Globus pallidus (tissue), 1 donor: Measurements from ENCODE around the gene DPF3.

Experiments used
- DNase-seq: peaks from one replicate; pipeline ENCODE4 v3.0.0-alpha.2; 2015; ENCODE audit warnings: low spot score

DPF3 gene

DNA sequence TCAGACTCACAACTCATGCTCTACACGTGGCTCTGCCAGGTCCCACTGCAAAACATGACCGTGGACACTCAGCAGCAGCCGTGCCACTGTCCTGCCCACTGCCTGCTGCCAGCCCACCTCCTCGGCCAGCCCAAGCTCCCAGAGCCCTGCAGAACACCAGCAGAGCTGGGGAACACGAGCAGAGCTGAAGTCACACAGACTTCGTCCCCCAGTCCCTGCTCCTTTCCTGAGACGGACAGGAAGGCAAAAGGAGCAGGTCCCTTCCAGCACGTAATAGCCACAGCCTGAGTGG is 152.1 kb downstream of the DPF3 start:
- no peak for DNase-seq

DNA sequence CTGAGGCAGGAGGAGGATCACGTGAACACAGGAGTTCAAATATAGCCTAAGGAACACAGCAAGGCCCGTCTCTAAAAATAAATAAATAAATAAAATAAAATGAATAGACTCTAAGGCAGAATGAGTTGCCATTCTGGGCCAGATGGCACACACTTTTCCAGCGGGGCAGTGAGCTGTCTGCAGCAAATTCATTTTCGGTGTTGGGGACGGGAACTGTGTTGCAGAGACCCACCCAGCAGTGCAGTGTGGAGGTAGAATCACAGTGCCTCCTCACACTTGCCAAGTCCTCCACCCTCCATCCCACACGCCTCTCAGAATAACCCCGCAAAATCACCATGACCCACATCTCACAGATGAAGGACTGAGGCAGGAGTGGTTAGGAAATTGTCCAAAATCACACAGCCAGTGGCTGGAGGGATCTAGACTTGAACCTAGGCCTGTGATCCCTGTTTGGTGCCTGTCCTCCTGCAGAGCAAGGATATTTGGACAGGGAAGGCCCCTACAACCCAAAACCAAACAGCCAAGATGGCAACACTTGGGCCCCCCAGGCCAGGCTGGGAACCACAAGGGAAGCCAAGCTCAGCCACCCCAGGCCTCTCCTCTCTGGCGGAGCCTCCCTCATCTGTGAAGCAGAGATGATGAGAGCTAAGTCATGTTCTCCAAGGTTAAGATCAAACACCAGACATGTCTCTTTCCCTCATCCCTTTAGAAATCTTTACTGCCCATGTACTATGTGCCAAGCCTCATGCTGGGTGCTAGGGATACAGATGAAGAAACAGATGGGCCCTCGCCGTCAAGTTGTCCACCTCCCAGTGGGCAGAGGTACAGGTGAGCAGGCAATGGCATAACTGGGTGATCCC is 152.7 kb downstream of the DPF3 start:
- no peak for DNase-seq

DNA sequence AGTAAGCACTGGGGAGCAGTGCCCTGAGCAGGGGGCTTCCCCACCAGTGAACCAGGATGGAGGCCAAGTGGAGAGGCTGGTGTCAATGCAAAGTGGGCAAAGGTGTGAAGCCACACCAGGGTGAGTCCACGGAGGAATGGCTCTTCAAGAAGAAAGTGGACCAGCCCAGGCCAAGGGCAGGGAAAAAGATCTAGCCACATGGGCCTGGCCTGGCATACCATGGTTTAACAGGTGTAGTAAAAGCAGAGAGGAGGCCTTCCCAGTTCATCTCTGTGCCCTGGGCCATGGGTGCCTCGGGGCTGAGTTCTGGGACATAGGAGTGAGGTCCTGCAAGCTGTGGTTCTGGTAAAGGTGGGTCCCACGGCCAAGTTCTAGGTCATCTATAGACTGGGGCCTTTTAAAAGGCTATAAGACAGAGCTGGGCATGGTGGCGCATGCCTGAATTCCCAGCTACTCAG is 153.4 kb downstream of the DPF3 start:
- no peak for DNase-seq

DNA sequence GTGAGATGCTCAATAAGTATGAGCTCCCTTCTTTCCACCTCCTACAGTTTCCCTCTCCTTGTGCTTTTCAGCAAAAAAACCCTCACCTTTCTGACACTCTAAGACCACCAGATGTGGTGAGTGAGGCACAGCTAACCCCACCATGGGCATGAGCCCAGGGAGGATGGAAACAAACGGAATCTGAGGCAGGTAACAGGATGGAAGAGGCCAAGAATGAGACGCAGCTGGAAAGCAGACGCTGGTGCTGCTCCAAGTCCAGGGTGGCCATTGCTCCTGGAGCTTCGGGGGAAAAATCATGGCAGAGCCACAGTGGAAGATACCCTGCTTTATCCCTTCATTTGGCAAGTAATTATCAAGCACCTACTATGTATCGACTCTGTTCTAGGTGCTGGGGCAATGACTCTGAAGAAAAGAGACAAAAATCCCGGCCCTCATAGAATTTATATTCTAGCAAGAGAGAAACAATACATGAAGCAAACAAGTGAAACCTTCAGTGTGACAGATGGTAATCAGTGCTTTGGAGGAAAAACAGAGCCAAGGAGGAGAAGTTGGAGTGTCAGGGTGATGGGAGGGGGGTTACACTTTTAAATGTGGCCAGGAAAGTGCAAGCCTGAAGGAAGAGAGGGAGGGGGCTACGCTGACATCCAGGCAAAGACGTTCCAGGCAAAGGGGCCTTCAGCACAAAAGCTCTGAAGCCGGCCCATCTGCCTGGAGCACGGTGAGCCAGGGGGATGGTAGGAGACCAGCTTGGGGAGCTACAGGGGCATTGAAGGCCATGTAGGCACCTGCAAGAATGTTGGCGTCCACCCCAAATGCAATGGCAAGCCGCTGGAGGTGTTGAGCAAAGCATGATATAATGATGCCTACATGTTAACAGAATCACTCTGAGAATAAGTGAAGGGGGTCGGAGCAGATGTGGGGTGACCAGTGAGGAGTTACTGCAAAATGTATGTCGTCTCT is 154.2 kb downstream of the DPF3 start:
- DNase-seq: no peak

DNA sequence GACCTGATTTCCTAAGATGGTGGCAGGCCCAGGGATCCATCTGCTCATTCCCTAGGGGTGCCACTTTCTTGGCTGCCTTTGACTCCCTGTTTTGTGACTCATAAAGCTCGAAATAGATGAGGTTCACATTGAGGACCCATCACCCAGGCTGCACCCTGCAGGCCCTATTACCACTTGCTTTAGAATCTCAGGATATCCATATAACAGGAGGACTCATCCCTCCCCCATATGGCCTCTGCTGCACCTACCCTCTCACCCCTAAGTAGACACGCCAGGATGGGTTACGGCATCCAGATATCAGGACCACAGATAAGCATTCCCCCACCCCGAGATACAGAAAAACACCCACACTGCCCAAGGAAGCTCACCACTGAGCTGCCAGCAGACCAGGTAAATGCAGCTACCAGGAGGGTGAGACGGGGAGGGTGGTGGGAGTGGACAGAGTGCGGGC is 155.7 kb downstream of the DPF3 start:
- no peak for DNase-seq

DNA sequence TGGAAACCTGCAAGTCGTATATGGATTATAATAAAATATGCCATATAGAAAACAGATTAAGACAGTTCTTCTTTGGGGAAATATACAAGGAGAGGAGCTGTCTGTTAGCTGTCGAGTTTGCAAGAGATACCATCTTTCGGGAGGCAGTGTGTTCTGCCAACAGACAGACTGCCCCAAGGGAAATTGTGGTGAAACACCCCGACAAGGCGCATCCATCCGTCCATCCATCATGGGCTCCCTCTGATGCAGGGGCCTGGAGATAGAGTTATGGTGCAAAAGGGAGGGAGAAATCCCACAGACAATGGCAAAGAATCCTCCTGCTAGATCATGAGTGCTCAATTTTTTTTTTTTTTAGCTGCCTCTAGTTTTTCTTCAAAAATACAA is 156.3 kb downstream of the DPF3 start:
- no peak for DNase-seq

DNA sequence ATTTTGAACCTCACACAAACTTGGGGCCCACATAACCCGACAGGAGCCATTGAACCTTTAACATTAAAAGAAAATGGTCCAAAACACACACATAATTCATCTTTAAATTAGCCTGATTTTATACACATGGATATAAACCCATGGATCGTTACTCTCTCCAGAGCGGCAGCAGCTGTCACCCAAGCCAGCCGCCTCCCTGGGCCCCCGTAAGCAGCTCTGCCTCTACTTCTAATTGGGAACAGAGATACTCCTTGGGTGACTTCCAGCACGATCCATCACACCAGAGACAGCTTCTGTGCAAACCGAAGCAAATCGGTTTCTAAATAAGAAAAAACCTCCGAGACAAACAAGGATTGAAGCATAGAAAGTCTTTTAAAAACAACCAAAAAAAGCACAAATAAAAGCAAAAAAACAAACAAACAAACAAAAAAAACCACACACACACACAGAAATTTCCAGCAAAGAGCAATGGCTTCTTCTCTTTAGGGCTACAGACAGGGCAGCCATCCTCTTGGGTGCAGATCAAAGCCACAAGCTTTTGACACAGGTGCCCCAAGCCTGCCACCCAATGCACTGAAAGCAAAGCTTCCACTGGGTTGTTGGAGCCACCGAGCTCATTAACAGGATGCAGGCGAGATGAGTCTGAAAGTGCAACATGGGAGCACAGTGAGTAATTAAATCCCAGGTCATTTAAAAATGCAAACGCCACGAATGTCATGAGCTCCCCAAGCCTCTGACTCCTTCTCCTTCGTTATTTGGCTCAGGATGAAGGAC is 156.9 kb downstream of the DPF3 start:
- DNase-seq: no peak

DNA sequence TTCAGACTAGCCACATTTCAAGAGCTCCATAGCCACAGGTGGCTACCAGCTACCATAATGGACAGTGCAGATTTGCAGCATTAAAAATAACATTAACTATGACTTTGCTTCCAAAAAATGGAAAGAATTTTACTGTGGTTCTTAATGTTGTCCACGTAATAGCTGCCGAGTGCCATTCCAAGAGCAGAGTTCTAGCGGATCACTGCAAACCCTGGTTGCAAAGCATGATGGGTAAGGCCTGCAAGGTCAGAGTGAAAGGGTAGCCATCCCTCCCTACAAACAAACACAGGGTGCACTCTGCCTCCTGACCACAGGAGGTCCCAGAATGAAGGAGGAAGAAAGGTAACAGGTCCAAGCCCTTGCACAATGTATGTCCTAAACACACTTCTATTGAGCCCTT is 157.6 kb downstream of the DPF3 start:
- DNase-seq: no peak

DNA sequence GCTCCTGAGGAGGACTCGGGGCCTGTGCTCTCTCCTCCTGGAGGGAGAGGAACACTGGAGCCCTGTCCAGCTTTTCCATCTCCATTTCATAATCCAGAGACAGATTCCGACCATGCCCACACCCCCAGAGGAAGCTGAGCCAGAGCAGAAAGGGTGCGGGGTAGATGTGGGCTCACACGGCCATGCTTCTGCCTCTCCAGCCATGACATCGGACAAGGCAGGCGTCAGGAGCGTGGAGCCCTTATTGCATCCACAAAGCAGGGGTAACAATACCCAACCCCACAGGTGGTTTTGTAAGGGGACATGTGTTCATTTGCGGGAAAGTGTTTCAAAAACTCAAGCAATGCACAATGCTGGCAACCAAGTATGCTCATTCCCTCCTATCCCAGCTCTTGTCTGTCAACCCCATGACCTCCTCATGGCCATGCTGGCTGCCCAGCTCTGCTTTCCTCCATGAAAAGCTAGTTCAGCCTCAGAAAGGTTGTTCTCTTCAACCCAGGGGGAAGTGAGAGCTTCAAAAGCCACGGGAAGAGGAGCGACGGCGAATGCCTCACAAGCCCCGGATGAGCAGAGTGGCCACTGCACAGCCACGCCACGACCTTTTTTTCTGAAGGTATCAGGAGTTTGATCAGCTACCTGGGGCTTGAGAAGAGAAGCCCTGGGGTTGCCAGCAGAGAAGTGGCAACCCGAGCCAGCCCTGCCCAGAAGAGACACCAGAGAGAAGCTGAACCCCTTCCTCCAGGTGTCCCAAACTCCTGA is 161.7 kb downstream of the DPF3 start:
- DNase-seq: no peak

DNA sequence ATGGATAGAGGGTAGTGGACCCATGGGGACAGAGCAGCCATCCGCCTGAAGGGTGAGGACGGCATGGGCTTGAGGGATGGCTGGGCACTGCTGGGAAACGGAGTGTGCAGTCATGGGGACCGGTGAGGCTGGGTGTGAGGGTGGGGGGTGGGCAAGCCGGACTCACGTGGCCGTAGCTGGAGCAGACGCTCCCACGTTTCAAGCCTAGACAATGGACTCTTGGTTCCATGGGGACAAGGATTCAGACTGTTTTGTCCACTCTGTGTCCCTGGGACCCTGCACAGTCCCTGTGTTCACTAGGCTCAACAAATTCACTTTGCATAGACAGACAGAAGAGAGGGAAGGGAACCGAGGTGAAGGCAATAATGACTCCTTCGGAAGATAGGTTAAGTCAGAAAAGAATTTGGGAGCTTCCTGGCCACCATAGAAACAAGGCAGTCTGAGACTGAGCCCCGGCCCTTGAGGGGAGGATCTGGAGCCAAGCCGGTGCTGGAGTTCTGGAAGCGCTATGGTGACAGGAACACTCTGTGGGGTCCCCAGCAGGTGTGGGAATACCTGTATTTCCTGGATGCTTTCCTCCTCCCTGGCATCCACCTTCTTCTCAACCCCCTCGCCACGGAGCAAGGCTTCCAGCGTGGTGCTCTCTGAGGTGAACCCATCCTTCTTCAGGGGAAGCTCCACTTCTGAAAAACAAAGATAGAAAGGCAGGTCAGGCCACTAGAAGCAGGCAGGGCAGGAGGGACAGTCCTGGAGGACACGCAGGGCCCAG is 162.5 kb downstream of the DPF3 start:
- DNase-seq: peak; percentile 54

DNA sequence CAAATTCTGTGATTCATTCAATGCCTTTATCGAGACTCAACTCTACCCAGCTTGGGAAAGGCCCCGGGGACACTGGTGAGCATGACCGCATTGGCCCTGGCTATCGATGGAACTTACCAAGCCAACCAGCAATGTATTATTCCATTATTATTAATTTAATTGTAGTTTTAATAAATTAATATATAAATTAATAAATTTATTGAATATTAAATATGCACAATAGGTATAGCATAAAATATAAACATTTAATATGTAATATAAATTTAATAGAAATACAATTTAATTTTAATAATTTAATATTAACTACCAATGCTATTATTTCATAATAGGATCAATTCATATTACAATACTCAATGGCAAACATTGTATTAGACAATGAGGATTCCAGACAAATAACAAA is 163.4 kb downstream of the DPF3 start:
- DNase-seq: no peak

DNA sequence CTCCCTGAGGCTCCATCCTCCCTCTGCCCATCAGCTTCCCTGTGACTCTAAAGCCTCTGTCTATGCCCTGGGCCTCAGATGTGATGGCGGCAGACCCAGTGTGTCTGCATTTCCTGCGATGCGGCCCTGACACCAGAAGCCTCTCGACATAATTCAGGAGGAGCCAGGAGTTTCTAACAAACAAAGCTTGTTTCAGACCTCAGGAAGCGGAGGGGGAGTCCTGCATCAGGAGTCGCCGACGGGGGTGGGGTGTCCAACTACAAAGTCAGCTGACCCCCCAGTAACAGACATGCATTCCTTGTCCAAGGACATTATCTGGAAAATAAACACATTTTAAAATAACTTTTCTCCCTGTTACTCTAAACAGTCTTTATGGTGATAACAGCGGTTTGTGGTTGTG is 167.5 kb downstream of the DPF3 start:
- no peak for DNase-seq

DNA sequence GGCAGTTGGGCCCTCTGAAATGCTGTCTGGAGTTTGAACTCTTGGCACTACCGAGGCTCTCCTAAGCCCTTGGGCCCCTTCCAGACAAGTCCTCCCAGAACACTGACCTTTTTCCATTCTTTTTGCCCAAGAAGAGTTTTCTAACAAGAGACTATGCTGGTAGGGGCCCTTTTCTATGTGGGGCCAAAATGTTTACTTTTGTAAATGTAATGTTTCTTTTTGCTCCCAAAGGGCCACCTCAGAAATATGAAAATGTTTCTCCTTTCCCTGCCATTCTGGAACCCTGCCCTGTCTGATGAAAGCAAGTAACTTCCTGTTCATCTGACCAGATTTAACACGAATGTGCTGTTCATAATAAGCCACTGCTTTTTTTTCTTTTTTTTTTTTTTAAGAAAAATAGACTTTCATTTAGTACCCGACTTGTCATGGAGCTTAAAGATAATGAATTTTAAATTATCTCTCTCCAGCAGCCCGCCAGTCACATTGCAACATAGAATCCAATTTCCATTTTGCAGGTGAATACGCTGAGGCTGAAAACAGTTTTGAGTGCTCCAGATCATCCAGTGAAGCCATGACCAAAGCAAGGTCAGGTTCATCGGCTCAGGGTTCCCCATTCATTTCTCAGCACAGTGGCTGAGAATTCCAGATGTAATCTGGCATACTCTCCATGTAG is 169.9 kb downstream of the DPF3 start:
- DNase-seq: no peak

DNA sequence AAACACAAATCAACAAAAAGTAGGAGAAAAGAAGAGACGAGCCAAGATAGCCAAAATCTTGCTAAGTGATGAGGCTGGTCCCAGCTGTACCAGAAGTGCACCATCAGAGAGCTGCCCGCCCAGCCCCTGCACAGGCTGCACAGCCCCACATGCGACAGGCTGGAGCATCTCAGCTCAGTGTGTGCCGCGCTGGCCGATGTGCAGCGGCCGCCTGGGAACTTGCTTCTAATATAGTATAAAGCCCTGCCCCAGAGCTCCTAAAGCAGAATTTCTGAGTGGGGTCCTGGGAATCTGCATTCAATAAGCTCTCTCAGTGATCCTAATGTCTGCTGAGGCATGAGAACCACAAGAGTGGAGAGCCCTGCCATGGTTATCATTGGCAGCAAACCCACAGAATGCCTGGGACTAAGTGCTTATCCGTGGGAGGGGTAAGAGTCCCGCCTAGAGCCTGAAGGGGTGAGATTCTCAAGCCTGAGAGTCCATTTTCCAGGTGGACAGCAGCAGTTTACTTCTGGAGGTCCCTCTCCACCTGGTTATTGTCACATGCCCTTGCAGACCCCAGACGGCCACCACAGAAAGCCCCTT is 171.6 kb downstream of the DPF3 start:
- no peak for DNase-seq

DNA sequence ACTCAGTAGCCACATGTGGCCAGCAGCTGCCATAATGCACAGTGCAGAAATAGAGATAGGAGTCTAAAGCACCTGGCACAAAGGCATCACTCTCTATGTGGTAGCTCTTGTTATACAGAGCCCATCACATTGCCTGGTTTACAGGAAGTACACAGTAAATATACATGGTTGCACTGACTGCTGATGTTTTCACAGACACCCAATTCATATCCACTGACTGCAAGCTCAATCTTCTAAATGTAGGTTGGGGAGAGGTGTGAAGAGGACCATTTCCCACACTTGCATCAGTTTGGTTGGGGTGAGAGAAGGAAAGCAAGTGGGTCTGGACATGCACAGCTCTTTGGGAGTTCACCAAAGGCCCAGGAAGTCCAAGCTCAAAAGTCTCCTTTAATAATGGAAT is 172.8 kb downstream of the DPF3 start:
- DNase-seq: no peak

DNA sequence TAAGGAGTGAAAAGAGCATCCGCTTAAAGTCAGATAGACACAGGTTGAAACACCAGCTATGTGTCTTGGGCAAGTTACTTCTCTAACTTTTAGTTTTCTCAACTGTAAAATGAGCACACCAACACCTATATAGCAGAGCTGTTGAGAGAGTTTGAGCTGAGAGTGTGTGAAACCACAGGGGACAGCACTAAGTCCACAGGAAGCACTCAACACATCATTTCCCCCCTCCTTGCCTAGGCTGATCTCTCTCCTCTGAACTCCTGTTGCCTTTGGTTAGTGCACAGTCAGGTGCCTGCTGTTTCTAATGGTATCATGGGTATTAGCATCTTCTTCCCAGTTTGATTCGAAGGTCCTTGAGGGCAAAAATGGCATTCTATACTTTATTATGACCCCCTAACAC is 176.7 kb downstream of the DPF3 start:
- DNase-seq: no peak

DNA sequence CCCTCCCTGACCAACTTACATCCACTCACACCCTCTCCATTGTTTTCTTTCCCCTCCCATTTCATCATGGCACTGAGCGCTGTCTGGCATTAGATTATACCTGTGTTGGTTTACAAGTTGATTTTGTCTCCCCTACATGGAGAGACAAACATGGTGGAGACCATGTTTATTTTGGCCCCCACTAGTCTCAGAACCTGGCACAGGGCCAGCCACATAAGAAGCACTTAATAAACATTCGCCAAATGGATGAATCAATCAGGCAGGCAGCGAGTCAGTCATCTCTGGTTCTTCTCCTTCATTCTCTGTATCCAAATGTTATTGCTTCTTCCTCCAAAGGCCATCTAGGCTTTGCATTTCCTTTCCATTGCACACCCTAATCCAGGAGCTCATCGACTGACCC is 177.4 kb downstream of the DPF3 start:
- no peak for DNase-seq

DNA sequence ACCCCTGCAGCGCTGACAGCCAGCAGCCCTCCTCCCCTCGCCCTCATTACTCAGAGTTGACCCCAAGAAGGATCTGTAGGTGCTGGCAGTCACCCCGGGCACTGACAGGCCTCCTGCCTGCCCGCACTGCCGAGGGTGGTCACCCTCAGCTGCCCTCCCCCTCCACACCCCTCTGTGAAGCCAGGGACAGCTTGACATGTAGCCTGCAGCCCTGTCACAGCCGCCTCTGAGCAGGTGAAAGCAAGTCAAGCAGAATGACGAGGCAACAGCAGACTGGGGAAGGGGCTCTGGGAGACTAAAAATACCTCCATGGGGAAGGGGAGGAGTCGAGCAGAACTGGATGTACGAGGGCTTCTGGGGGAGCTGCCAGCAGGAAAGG is 178.1 kb downstream of the DPF3 start:
- no peak for DNase-seq

DNA sequence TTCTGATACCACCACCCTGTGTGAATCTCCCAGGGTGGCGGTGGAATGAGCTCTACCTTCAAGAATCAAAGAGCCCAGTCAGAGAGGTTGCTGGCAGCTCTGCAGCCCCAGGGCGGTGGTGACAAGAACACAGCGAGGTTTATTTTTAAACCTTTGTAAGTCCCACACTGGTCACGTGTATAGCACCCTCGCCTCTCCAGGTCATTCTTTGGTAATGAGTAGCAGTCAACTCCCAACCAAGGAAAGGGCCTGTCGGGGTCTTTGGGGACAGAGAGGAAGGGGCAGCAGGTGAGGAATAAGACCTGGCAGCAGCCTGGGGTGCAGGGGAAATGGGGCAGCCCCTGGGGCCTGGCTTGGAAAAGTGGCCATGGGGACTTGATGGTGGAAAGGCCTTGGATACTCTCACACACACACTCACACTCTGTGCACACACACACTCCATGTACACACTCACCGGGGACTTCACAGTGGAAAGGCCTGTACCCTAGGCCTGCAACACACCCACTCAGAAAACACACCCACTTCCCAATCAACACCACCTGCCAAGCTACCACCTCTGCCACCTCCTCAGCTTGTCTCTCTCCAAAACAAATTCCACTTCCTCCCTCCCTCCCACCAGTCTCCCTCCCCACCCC is 178.6 kb downstream of the DPF3 start:
- no peak for DNase-seq

DNA sequence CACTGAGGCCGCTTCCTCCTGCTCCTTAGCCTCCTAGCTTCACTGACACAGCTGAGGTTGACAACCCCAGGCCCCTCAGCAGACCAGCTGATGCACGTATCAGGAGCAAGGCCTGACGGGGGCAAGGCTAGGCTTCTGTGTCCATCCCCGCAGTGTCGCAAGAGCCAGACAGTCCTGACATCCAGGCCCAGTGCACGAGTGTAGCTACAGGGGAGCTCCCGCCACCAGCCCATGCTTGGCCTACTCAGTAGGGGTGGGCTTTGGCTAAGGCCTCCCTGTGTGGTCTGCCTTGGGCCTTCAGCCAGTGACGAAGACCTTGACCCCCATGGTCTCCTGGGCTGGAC is 179.1 kb downstream of the DPF3 start:
- DNase-seq: no peak
